A549 treated with dexamethasone at 1 μM for 4 hours (cell line): ENCODE measurements around the gene CNIH1. TPM values are rescaled to one million over a fixed set of nuclear protein-coding genes. Genes with fewer than 3 reads are reported as not detected.

Experiments used
- total RNA-seq: library from RNA; stranded (reverse); fragments of 200-300 nt; extraction: Qiagen RNA extraction; gene quantifications from 5 replicates; pipeline ENCODE4 v1.2.3, GENCODE V29; 2022

The CNIH1 gene
- total RNA-seq: 243 to 331 TPM (median 253 TPM) in 5 replicates

GRCh38 chr14:54440873-54441868, at the start of gene CNIH1:
Gene CNIH1 (minus strand): TSS chr14:54441374. CDS start chr14:54441327, 47 bp downstream.

GRCh38 chr14:54488646-54489317, 47.6 kb upstream of the CNIH1 start, which contains the start of gene GMFB:
Gene GMFB (minus strand): TSS chr14:54488980. CDS start chr14:54488927, 53 bp downstream.

DNA sequence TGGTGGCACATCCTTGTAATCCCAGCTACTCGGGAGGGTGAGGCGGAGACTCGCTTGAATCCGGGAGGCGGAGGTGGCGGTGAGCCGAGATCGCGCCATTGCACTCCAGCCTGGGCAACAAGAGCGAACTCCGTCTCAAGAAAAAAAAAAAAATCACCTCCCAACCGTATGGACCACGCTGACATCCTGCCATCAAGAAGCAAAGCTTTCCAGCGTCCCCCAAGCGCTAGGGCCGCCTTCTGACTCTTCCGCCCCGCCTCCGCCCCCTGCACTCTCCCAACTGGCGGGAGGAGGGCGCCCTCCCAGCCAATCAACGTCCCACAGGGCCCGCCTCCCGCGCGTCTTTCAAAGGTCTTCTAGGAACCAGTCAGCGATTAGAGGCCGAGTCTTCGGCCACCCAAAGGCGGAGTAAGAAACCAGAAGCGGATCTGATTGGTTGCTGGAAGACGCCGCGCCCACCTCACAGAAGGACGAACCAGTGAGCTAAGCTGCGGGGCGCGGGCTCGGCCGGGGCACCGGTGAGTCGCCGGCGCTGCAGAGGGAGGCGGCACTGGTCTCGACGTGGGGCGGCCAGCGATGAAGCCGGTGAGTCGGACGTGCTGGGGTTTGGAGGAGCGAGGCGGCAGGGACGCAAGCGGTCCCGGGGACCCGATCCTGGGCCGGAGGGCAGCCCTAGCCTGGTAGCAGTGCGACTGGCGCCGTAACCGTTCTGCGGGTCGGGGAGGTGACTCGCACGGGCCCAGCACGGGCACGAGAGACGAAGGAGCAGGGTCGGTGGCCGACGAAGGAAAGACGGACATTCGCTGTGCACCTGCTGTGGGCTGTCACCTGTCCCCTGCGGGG, 44.5 kb downstream of the CNIH1 start, which contains the start of gene CDKN3:
TSS of gene CDKN3 (plus strand) at position 515 of the 843 bp plus-strand sequence. CDS start at position 577, 62 bp downstream.

Other genes with a start within 250 kb of the CNIH1 start
- 73.7 to 83.3 TPM (median 76.3 TPM) in 5 replicates for gene CDKN3, start 44.4 kb downstream of the CNIH1 start, total RNA-seq
- 33.0 to 74.8 TPM (median 43.4 TPM) in 5 replicates for gene GMFB, start 47.6 kb upstream of the CNIH1 start, total RNA-seq
- 15.3 to 21.1 TPM (median 16.7 TPM) in 5 replicates for gene CGRRF1, start 68.5 kb upstream of the CNIH1 start, total RNA-seq
- gene SAMD4A, start 125.8 kb upstream of the CNIH1 start, total RNA-seq: 10.0 to 16.3 TPM (median 13.2 TPM) in 5 replicates